Activated B cell treated with CpG ODN at 0.5 μM for 24 hours (primary cell): ENCODE data around the gene INTU. TPM values are rescaled to one million over a fixed set of nuclear protein-coding genes. Genes with fewer than 3 reads are reported as not detected.

Source experiments
- ATAC-seq: fragments of 200-7000 bp; cut with Tn5 transposase; one replicate; pipeline ENCODE4 v1.10.0; 2021; ENCODE audit warnings: low read depth, mild to moderate bottlenecking, moderate library complexity
- CTCF ChIA-PET: fragments of 350-600 bp; sonication (Branson Sonifier 250); formaldehyde crosslinking; loops from one replicate; lab custom pipeline; 2021; ENCODE audit warnings: antibody characterized with exemption; lab: Charles Lee
- POLR2A ChIA-PET: fragments of 350-600 bp; sonication (Branson Sonifier 250); formaldehyde crosslinking; loops from one replicate; lab custom pipeline; 2021; ENCODE audit warnings: antibody characterized with exemption; lab: Charles Lee
- DNase-seq: peaks from one replicate; pipeline ENCODE4 v3.0.0; 2022
- H3K27ac Mint-ChIP-seq: one replicate; pipeline ENCODE4 v1.8.0; 2020; ENCODE audit warnings: mixed read lengths
- H3K27me3 Mint-ChIP-seq: one replicate; pipeline ENCODE4 v1.8.0; 2021; ENCODE audit warnings: mixed read lengths
- H3K36me3 Mint-ChIP-seq: one replicate; pipeline ENCODE4 v1.8.0; 2021; ENCODE audit warnings: low read depth, mixed read lengths
- H3K4me1 Mint-ChIP-seq: one replicate; pipeline ENCODE4 v1.8.0; 2021; ENCODE audit warnings: mixed read lengths
- H3K4me3 Mint-ChIP-seq: one replicate; pipeline ENCODE4 v1.8.0; 2020; ENCODE audit warnings: mild to moderate bottlenecking, mixed read lengths
- H3K9me3 Mint-ChIP-seq: one replicate; pipeline ENCODE4 v1.8.0; 2020; ENCODE audit warnings: mixed read lengths
- CTCF ChIP-seq: fragments of 200-600 bp; IDR thresholded peaks from one replicate; pipeline ENCODE4 v1.8.0; 2022; ENCODE audit warnings: antibody characterized with exemption, mild to moderate bottlenecking
- intact Hi-C: fragments of 100-400 bp; cut with micrococcal nuclease; formaldehyde crosslinking; loops from one replicate; pipeline ENCODE4 v1.15.1; 2024
- total RNA-seq: library from RNA; stranded (reverse); gene quantifications from 2 replicates; pipeline ENCODE4 v1.2.3, GENCODE V29; 2022

The INTU gene
- total RNA-seq, 1 donor from 2014 or later: 0.02 TPM

GRCh38 chr4:127616898-127617297 is 15.9 kb upstream of the INTU start:
- Mint-ChIP-seq H3K36me3 (no peaks in the 10 kb centered on the region), H3K9me3 (peaks cover 4% of the 10 kb centered on the region), H3K4me3 (no peak overlapping the region), H3K4me1 (no peaks in the 10 kb centered on the region), H3K27ac (no peak overlapping the region), H3K27me3 (peaks cover 6% of the 10 kb centered on the region)
- intact Hi-C loops: no loop called here
- DNase-seq: no peak
- POLR2A ChIA-PET: interaction anchor here (0.5 kb wide), 1 partner anchor 18 kb away, joined by 3 read pairs; no protein-coding TSS in a partner anchor
- ATAC-seq: no peak
- no peak for TF ChIP-seq CTCF
- CTCF ChIA-PET: no interaction called here

GRCh38 chr4:127618427-127618826 is 14.3 kb upstream of the INTU start:
- ATAC-seq: no peak
- H3K36me3 Mint-ChIP-seq: no peaks in the 10 kb centered on the region
- H3K27me3 Mint-ChIP-seq: peaks cover 14% of the 10 kb centered on the region
- POLR2A ChIA-PET: no interaction called here
- H3K27ac Mint-ChIP-seq: no peak overlapping the region
- no peak for DNase-seq
- H3K4me1 Mint-ChIP-seq: peaks cover 6% of the 10 kb centered on the region
- peaks cover 4% of the 10 kb centered on the region for H3K9me3 Mint-ChIP-seq
- H3K4me3 Mint-ChIP-seq: no peak overlapping the region
- TF ChIP-seq CTCF: no peak
- intact Hi-C loops: no loop called here
- CTCF ChIA-PET: no interaction called here

GRCh38 chr4:127622621-127622920 is 10.2 kb upstream of the INTU start:
- peaks cover 25% of the 10 kb centered on the region for H3K27me3 Mint-ChIP-seq
- intact Hi-C loops: no loop called here
- POLR2A ChIA-PET: no interaction called here
- H3K4me1 Mint-ChIP-seq: peaks cover 9% of the 10 kb centered on the region
- ATAC-seq (no peak), DNase-seq (no peak)
- H3K4me3 Mint-ChIP-seq: no peak overlapping the region
- no peak for TF ChIP-seq CTCF
- peaks cover 4% of the 10 kb centered on the region for H3K9me3 Mint-ChIP-seq
- CTCF ChIA-PET: no interaction called here
- H3K36me3 Mint-ChIP-seq: no peaks in the 10 kb centered on the region
- no peak overlapping the region for H3K27ac Mint-ChIP-seq

- Mint-ChIP-seq H3K4me3 (no peak overlapping the region), H3K36me3 (no peaks in the 10 kb centered on the region), H3K4me1 (peaks cover 9% of the 10 kb centered on the region), H3K27me3 (peaks cover 26% of the 10 kb centered on the region), H3K9me3 (peaks cover 4% of the 10 kb centered on the region), H3K27ac (no peak overlapping the region)
- ATAC-seq (no peak), DNase-seq (no peak)
- ChIA-PET CTCF (no interaction called here), POLR2A (no interaction called here)
- no peak for TF ChIP-seq CTCF
- intact Hi-C loops: no loop called here
These were observed 9.6 kb upstream of the INTU start for GRCh38 chr4:127622921-127623796.

- Mint-ChIP-seq H3K36me3 (no peaks in the 10 kb centered on the region), H3K9me3 (peaks cover 2% of the 10 kb centered on the region), H3K27me3 (peaks cover 32% of the 10 kb centered on the region), H3K4me1 (peaks cover 9% of the 10 kb centered on the region), H3K27ac (no peak overlapping the region), H3K4me3 (no peak overlapping the region)
- ChIA-PET CTCF (no interaction called here), POLR2A (no interaction called here)
- DNase-seq: no peak
- ATAC-seq: no peak
- intact Hi-C loops: no loop called here
- TF ChIP-seq CTCF: no peak
These were observed 9.0 kb upstream of the INTU start for GRCh38 chr4:127623797-127624083.
